IMR-90 (cell line): ENCODE results near the gene CXCL11. TPM values are rescaled to one million over a fixed set of nuclear protein-coding genes. Genes with fewer than 3 reads are reported as not detected.

Experiments used
- ATAC-seq: fragments of 200-7000 bp; cut with Tn5 transposase; 2 replicates; pipeline ENCODE4 v1.9.1; 2020; ENCODE audit warnings: low read depth, mild to moderate bottlenecking, moderate library complexity
- BruUV-seq: library from RNA; stranded (reverse); fragments of 400-500 nt; replicated peaks from 2 replicates; lab custom pipeline; 2021; lab: Mats Ljungman, UMichigan
- CTCF ChIA-PET: fragments of 300-600 bp; formaldehyde crosslinking; extraction: SDS; loops from one replicate; lab custom pipeline; 2021; ENCODE audit warnings: antibody characterized with exemption; lab: Yijun Ruan, JAX
- POLR2A ChIA-PET: fragments of 300-600 bp; sonication (Branson Sonifier 250); formaldehyde crosslinking; loops from one replicate; lab custom pipeline; 2022; ENCODE audit warnings: antibody characterized with exemption; ENCODE audit not compliant: unreplicated experiment; lab: Charles Lee
- DNase-seq: peaks from one replicate; pipeline ENCODE4 v3.0.0; 2013
- H2AFZ ChIP-seq: replicated peaks from 2 replicates; pipeline ENCODE3; 2013; ENCODE audit warnings: low read length, mild to moderate bottlenecking; ENCODE audit not compliant: poor library complexity
- H2AK5ac ChIP-seq: 2 replicates; pipeline ENCODE4 v1.6.1; 2013; ENCODE audit warnings: low read depth, low read length, inconsistent platforms
- H2AK9ac ChIP-seq: replicated peaks from 2 replicates; pipeline ENCODE3; 2013; ENCODE audit warnings: mild to moderate bottlenecking, low read depth, low read length, moderate library complexity; ENCODE audit not compliant: poor library complexity
- H2BK120ac ChIP-seq: 2 replicates; pipeline ENCODE4 v1.6.1; 2013; ENCODE audit warnings: low read depth, low read length, inconsistent platforms
- H2BK15ac ChIP-seq: 3 replicates; pipeline ENCODE4 v1.6.1; 2013; ENCODE audit warnings: low read depth, low read length, inconsistent platforms
- H2BK20ac ChIP-seq: 2 replicates; pipeline ENCODE4 v1.6.1; 2013; ENCODE audit warnings: low read depth, mild to moderate bottlenecking, inconsistent platforms, low read length, moderate library complexity
- H2BK5ac ChIP-seq: 2 replicates; pipeline ENCODE4 v1.6.1; 2013; ENCODE audit warnings: mild to moderate bottlenecking, low read depth, low read length, inconsistent platforms; ENCODE audit not compliant: poor library complexity, severe bottlenecking
- H3K14ac ChIP-seq: replicated peaks from 2 replicates; pipeline ENCODE4 v1.6.1; 2013; ENCODE audit warnings: low read depth, low read length, inconsistent platforms
- H3K18ac ChIP-seq: 2 replicates; pipeline ENCODE4 v1.6.1; 2013; ENCODE audit warnings: low read depth, low read length, control low read depth
- H3K23ac ChIP-seq: 2 replicates; pipeline ENCODE4 v1.6.1; 2013; ENCODE audit warnings: low read depth, low read length, inconsistent platforms
- H3K27ac ChIP-seq: 2 replicates; pipeline ENCODE4 v1.5.1; 2013; ENCODE audit warnings: mild to moderate bottlenecking, control low read depth, low read length; ENCODE audit not compliant: insufficient read depth
- H3K27me3 ChIP-seq: 2 replicates; pipeline ENCODE4 v1.6.1; 2013; ENCODE audit warnings: low read length; ENCODE audit not compliant: control insufficient read depth, insufficient read depth
- H3K36me3 ChIP-seq: 2 replicates; pipeline ENCODE4 v1.6.1; 2013; ENCODE audit warnings: low read length, mixed read lengths; ENCODE audit not compliant: control insufficient read depth, insufficient read depth
- H3K4ac ChIP-seq: 2 replicates; pipeline ENCODE4 v1.6.1; 2013; ENCODE audit warnings: low read depth, low read length, inconsistent platforms
- H3K4me1 ChIP-seq: 2 replicates; pipeline ENCODE4 v1.6.1; 2013; ENCODE audit warnings: low read length, mixed read lengths; ENCODE audit not compliant: control insufficient read depth, insufficient read depth
- H3K4me2 ChIP-seq: 2 replicates; pipeline ENCODE4 v1.6.1; 2013; ENCODE audit warnings: low read depth, mild to moderate bottlenecking, control low read depth, low read length, moderate library complexity
- H3K4me3 ChIP-seq: 2 replicates; pipeline ENCODE4 v1.5.1; 2013; ENCODE audit warnings: low read depth, mild to moderate bottlenecking, control low read depth, low read length, moderate library complexity; ENCODE audit not compliant: insufficient read depth
- H3K56ac ChIP-seq: 2 replicates; pipeline ENCODE4 v1.6.1; 2013; ENCODE audit warnings: low read length, inconsistent platforms; ENCODE audit not compliant: insufficient read depth; ENCODE audit errors: extremely low read depth
- H3K79me1 ChIP-seq, 2 experiments: 2 replicates each; pipeline ENCODE4 v1.6.1; 2013; ENCODE audit warnings: low read length in 2 of 2, inconsistent platforms in 1 of 2, low read depth in 1 of 2
- H3K9ac ChIP-seq: 2 replicates; pipeline ENCODE4 v1.6.1; 2013; ENCODE audit warnings: low read depth, low read length, control low read depth
- H3K9me1 ChIP-seq: 2 replicates; pipeline ENCODE4 v1.6.1; 2013; ENCODE audit warnings: low read length, inconsistent platforms; ENCODE audit not compliant: insufficient read depth
- H3K9me3 ChIP-seq: 2 replicates; pipeline ENCODE4 v1.6.1; 2013; ENCODE audit warnings: low read length; ENCODE audit not compliant: control insufficient read depth, insufficient read depth
- H4K20me1 ChIP-seq: 2 replicates; pipeline ENCODE4 v1.6.1; 2013; ENCODE audit warnings: low read length, inconsistent platforms; ENCODE audit not compliant: insufficient read depth
- H4K5ac ChIP-seq: 2 replicates; pipeline ENCODE4 v1.6.1; 2013; ENCODE audit warnings: mild to moderate bottlenecking, low read depth, low read length, control low read depth
- H4K8ac ChIP-seq, 2 experiments: 2 replicates each; pipeline ENCODE4 v1.6.1; 2013; ENCODE audit warnings: low read depth in 2 of 2, low read length in 2 of 2, control low read depth in 1 of 2, inconsistent platforms in 1 of 2
- H4K91ac ChIP-seq: 2 replicates; pipeline ENCODE4 v1.6.1; 2013; ENCODE audit warnings: low read depth, low read length, inconsistent platforms; ENCODE audit not compliant: insufficient read depth
- CEBPB ChIP-seq: IDR thresholded peaks from 2 replicates; pipeline ENCODE4 v1.6.1; 2012; ENCODE audit warnings: low read depth, low read length, improper control_type of control experiment
- CHD1 ChIP-seq: IDR thresholded peaks from 2 replicates; pipeline ENCODE4 v1.6.1; 2012; ENCODE audit warnings: low read depth, low read length, improper control_type of control experiment
- WGBS, 2 experiments: methylation state at CpG; one replicate each; pipeline versions ENCODE4 v1.1.5 to v1.1.7; 2013; ENCODE audit warnings: missing lambda C conversion rate in 2 of 2; ENCODE audit not compliant: insufficient read length in 1 of 2; ENCODE audit errors: extremely low coverage in 2 of 2; 5-methylcytosine and 5-hydroxymethylcytosine counted together
- dilution Hi-C: fragments of 300-500 bp; cut with HindIII; formaldehyde crosslinking; loops from one replicate; pipeline ENCODE4 v1.14.3; 2018; ENCODE audit warnings: low sequenced_read_pairs; ENCODE audit not compliant: unreplicated experiment
- in situ Hi-C: fragments of 300-500 bp; cut with MboI; formaldehyde crosslinking; loops from 3 replicates; pipeline ENCODE4 v1.14.3; 2019; ENCODE audit warnings: low sequenced_read_pairs, inconsistent platforms, mixed read lengths
- intact Hi-C: fragments of 100-400 bp; cut with micrococcal nuclease; formaldehyde crosslinking; loops from 2 replicates; pipeline ENCODE4 v1.10.0; 2022
- polyA plus RNA-seq, 3 experiments: library from polyadenylated mRNA; depleted of rRNA; stranded (reverse); fragments of >200 nt; gene quantifications; 2 replicates each; pipeline ENCODE4 v1.2.3, GENCODE V29; 2012; ENCODE audit warnings: low replicate concordance in 1 of 3
- total RNA-seq: library from RNA; depleted of rRNA; stranded (reverse); fragments of >200 nt; gene quantifications from 2 replicates; pipeline ENCODE4 v1.2.3, GENCODE V29; 2012

Gene CXCL11
- total and polyA plus RNA-seq, 2 of the 4 experiments (the other 2 are of a cell fraction): under 0.01 TPM; not detected in 1

GRCh38 chr4:76002176-76002575 is 33.7 kb downstream of the CXCL11 start:
- Histone ChIP-seq H4K5ac (no peak overlapping the region), H2BK120ac (0 out of 2 replicates have a peak overlapping the region, but pooled peaks have one; percentile 13), H3K4me3 (no peak overlapping the region), H2AK5ac (peak overlapping the region; percentile 16; the same call in 1 of the 2 replicates), H3K4ac (no peak overlapping the region), H3K27me3 (0 out of 2 replicates have a peak, but pooled peaks cover 4% of the 10 kb centered on the region), H3K4me1 (0 out of 2 replicates have a peak, but pooled peaks cover 2% of the 10 kb centered on the region), H3K14ac (no peak overlapping the region), H2BK20ac (no peak overlapping the region), H3K36me3 (no peaks in the 10 kb centered on the region), H2AK9ac (no peak overlapping the region), H2BK15ac (no peak overlapping the region), H4K91ac (peak overlapping the region; percentile 34; the same call in 1 of the 2 replicates), H3K9me1 (no peaks in the 10 kb centered on the region), H3K56ac (no peak overlapping the region), H4K20me1 (no peaks in the 10 kb centered on the region), H4K8ac (no peak overlapping the region), H3K79me1 (no peaks in the 10 kb centered on the region), H3K23ac (no peak overlapping the region), H3K9ac (no peak overlapping the region), H2AFZ (no peak overlapping the region), H3K27ac (no peak overlapping the region), H3K9me3 (no peaks in the 10 kb centered on the region), H3K4me2 (no peak overlapping the region), H2BK5ac (no peak overlapping the region), H3K18ac (no peak overlapping the region)
- DNase-seq (peak; percentile 26), ATAC-seq (no peak)
- TF ChIP-seq CEBPB: peak; percentile 67
- TF ChIP-seq CHD1: no peak
- in situ Hi-C loops: no loop called here
- ChIA-PET POLR2A (no interaction called here), CTCF (no interaction called here)
- no TSS peak for BruUV-seq
- intact Hi-C loops: no loop called here
- 79% methylated on average over 2 of the region's 4 CpGs; no CpG with 5 or more reads in 1 of the 2 experiments for WGBS, 2 experiments
- dilution Hi-C loops: no loop called here
